Adrenal gland (tissue), 12 donors: ENCODE data around the gene MROH8. TPM values are rescaled to one million over a fixed set of nuclear protein-coding genes. Genes with fewer than 3 reads are reported as not detected.

Source experiments
- DNase-seq, 7 donors: peaks; one replicate each; pipeline ENCODE4 v3.0.0-alpha.2; 2019 to 2020
- H3K27ac ChIP-seq, 5 donors: fragments of 200-600 bp; sonication (generic) in 4 of 5; 1 replicate in 3 of 5; 2 replicates in 2 of 5; pipeline versions ENCODE4 v1.5.1 to v1.8.0; 2016 to 2020; ENCODE audit warnings: mild to moderate bottlenecking in 1 of 5
- H3K27me3 ChIP-seq: fragments of 200-600 bp; 2 replicates; pipeline ENCODE4 v1.8.0; 2021
- H3K36me3 ChIP-seq, 2 donors: fragments of 200-600 bp; replicated peaks in 1 of 2; 1 replicate in 1 of 2; 2 replicates in 1 of 2; pipeline versions ENCODE4 v1.5.1 to v1.8.0; 2018 to 2022
- H3K4me1 ChIP-seq, 2 donors: fragments of 200-600 bp; replicated peaks in 1 of 2; 1 replicate in 1 of 2; 2 replicates in 1 of 2; pipeline versions ENCODE4 v1.5.1 to v1.8.0; 2018 to 2021
- H3K4me3 ChIP-seq, 4 donors: fragments of 200-600 bp; sonication (generic) in 3 of 4; one replicate each; pipeline ENCODE4 v1.5.1; 2016 to 2018
- H3K9me3 ChIP-seq, 3 donors: fragments of 200-600 bp; sonication (generic) in 1 of 3; replicated peaks in 1 of 3; 1 replicate in 2 of 3; 2 replicates in 1 of 3; pipeline versions ENCODE4 v1.5.1 to v1.8.0; 2016 to 2021
- POLR2A ChIP-seq, 2 donors: fragments of 450-650 bp; IDR thresholded peaks; one replicate each; pipeline ENCODE4 v1.6.1; 2017; ENCODE audit warnings: antibody characterized with exemption in 2 of 2, mild to moderate bottlenecking in 2 of 2, moderate library complexity in 1 of 2
- WGBS, 4 donors: extraction: QIAGEN DNeasy Blood & Tissue Kit in 2 of 4; methylation state at CpG; one replicate each; pipeline versions ENCODE4 v1.1.5 to v1.1.7; 2013 to 2017; 5-methylcytosine and 5-hydroxymethylcytosine counted together
- intact Hi-C, 2 donors: fragments of 100-400 bp; cut with DNase I; formaldehyde crosslinking; loops; one replicate each; pipeline versions ENCODE4 v1.14.1 to v1.15.0; 2022 to 2023
- polyA plus RNA-seq, 3 donors: library from polyadenylated mRNA; stranded (reverse); fragments of 200-250 nt in 2 of 3; fragments of 350-450 nt in 1 of 3; fragmentation: Illumina TruSeq in 1 of 3; extraction: RNeasy Lipid Tissue Mini Kit (QIAGEN cat#74804) in 1 of 3; gene quantifications; one replicate each; pipeline ENCODE4 v1.2.3, GENCODE V29; 2013 to 2014
- total RNA-seq, 9 donors: library from RNA; depleted of rRNA in 4 of 9; stranded (reverse); fragments of >200 nt in 4 of 9; fragments of 120-200 nt in 1 of 9; fragmentation: NEBNext Ultra II Directional in 1 of 9; extraction: Animal tissue kit (Norgen Biotek cat#: 25700) in 1 of 9; gene quantifications; one replicate each; pipeline versions ENCODE4 v1.1.0 to v1.2.4, GENCODE V29; 2013 to 2023
- TF ChIP-seq, protein P1 (sequence below), 6 experiments: fragments of 450-650 bp in 4 of 6; fragments of 200-600 bp in 2 of 6; sonication (generic) in 1 of 6; IDR thresholded peaks; 1 replicate in 5 of 6; 2 replicates in 1 of 6; pipeline versions ENCODE4 v1.5.1 to v1.8.0; 2016 to 2021; ENCODE audit warnings: antibody characterized with exemption in 6 of 6, mild to moderate bottlenecking in 2 of 6, moderate library complexity in 1 of 6
- donor health status: healthy with polysubstance abuse.
- donor health status: Bipolar disorder and iron deficiency.
- donor health status: DM: yes; HTN: yes; CAD: no.
- donor health status: DM: no; HTN: no; CAD: no.
- donor health status: DM: no; HTN: no; CAD: no.
- donor health status: DM: yes; HTN: yes; CAD: no.

Gene MROH8
- total and polyA plus RNA-seq, 12 donors, result 1.3 to 13.8 (median 3.8) TPM

DNA sequence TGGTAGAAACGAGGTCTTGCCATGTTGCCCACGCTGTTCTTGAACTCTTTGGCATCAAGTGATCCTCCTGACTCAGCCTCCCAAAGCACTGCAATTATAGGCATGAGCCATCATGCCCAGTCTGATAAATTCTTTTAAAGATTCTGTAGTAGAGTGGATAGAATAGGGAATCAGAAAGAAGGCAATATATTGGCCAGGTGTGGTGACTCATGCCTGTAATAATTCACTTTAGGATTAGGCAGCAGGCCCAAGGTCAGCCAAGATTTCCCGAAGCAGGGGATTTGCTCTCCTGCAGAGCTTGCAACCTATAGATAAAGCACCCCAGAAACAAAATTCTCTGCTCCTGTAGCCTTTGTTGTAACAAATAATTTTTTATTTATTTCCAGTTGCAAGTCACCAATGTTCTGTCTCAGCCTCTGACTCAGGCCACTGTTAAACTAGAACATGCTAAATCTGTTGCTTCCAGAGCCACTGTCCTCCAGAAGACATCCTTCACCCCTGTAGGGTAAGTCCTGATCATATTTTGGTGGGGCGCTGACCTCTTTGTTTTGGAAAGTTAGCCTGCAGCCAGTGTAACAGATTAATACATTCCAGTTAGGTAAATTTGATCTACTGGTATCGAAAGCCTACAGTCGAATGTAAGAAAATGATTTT lies 30.4 kb upstream of the MROH8 start:
- H3K4me3 ChIP-seq, result no peak overlapping the region
- intact Hi-C loops, result no loop called here
- H3K4me1 ChIP-seq, result peaks cover 0 to 9% of the 10 kb centered on the region in 2 donors
- H3K36me3 ChIP-seq, result peaks cover 0 to 83% of the 10 kb centered on the region in 2 donors
- TF ChIP-seq, protein P1, sequence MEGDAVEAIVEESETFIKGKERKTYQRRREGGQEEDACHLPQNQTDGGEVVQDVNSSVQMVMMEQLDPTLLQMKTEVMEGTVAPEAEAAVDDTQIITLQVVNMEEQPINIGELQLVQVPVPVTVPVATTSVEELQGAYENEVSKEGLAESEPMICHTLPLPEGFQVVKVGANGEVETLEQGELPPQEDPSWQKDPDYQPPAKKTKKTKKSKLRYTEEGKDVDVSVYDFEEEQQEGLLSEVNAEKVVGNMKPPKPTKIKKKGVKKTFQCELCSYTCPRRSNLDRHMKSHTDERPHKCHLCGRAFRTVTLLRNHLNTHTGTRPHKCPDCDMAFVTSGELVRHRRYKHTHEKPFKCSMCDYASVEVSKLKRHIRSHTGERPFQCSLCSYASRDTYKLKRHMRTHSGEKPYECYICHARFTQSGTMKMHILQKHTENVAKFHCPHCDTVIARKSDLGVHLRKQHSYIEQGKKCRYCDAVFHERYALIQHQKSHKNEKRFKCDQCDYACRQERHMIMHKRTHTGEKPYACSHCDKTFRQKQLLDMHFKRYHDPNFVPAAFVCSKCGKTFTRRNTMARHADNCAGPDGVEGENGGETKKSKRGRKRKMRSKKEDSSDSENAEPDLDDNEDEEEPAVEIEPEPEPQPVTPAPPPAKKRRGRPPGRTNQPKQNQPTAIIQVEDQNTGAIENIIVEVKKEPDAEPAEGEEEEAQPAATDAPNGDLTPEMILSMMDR (IDR thresholded peaks at IDR 0.05), result no peak
- TF ChIP-seq POLR2A (IDR thresholded peaks at IDR 0.05), result no peak
- H3K27me3 ChIP-seq, result no peaks in the 10 kb centered on the region
- DNase-seq, result peak; percentile 39 to 68 (median 61)
- WGBS, 4 donors, result 56 to 65% (median 61%) methylated on average over 6 of the region's 6 CpGs
- H3K9me3 ChIP-seq, result no peaks in the 10 kb centered on the region
- peak overlapping the region in 4 of 5 donors; percentile 29 to 59 (median 44) for H3K27ac ChIP-seq

DNA sequence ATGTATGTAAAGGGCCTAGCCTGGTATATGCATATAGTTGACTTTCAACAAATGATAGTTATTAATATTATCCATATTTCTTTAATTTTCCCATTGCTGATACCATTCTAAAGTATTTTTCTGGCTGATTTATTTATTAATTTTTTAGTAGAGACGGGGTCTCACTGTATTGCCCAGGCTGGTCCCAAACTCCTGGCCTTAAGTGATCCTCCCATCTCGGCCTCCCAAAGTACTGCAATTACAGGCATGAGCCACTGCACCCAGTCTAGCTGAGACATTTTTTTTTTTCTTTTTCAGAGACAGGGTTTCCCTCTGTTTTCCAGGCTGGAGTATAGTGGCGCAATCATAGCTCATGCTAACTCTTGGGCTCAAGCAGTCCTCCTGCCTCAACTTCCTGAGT lies 29.8 kb upstream of the MROH8 start:
- no peak overlapping the region for H3K4me3 ChIP-seq
- intact Hi-C loops, result no loop called here
- peak overlapping the region in 3 of 5 donors; percentile 29 to 48 (median 41) for H3K27ac ChIP-seq
- no peak for TF ChIP-seq POLR2A (IDR thresholded peaks at IDR 0.05)
- TF ChIP-seq, protein P1 (IDR thresholded peaks at IDR 0.05), result no peak
- no peaks in the 10 kb centered on the region for H3K27me3 ChIP-seq
- WGBS, 4 donors, result 95 to 100% (median 97%) methylated on average over 3 of the region's 3 CpGs
- peaks cover 0 to 89% of the 10 kb centered on the region in 2 donors for H3K36me3 ChIP-seq
- no peaks in the 10 kb centered on the region for H3K9me3 ChIP-seq
- peaks cover 0 to 9% of the 10 kb centered on the region in 2 donors for H3K4me1 ChIP-seq
- peak in 1 of 7 donors; percentile 24 for DNase-seq

DNA sequence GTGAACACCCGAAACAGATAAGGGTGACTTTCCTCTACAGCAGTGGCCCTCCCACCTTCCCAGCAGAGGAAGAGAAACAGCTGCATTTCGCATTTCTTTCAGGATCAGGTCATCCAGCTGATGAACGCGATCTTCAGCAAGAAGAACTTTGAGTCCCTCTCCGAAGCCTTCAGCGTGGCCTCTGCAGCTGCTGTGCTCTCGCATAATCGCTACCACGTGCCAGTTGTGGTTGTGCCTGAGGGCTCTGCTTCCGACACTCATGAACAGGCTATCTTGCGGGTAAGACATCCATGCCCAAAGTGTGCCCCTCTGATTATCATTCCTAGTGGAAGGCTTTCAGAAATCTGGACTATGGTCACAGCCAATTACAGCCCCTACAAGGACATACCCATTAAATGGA lies 27.8 kb upstream of the MROH8 start:
- peak in 1 of 7 donors; percentile 56 for DNase-seq

DNA sequence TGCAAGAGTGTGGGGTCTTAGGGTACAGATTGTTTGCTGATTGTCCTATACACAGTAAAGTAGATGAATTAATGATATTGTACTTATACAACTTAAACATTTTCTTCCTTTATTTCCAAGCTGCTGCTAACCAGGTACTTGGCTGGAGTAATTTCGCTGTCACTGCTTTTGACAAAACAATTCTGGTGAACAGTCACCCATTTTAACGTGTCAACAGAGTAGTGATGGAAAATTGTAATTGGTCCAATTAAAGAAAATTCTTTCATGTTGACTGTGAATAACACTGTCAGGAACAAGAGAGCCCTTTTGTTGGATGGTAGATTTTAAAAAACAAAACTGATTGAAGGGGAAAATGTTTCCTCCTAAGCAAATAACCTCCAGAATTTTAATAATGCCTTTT lies 26.4 kb upstream of the MROH8 start:
- peaks cover 0 to 80% of the 10 kb centered on the region in 2 donors for H3K36me3 ChIP-seq
- intact Hi-C loops, result no loop called here
- no peaks in the 10 kb centered on the region for H3K9me3 ChIP-seq
- TF ChIP-seq POLR2A (IDR thresholded peaks at IDR 0.05), result no peak
- TF ChIP-seq, protein P1 (IDR thresholded peaks at IDR 0.05), result no peak
- no peak for DNase-seq
- 74 to 81% (median 77%) methylated on average over 2 of the region's 2 CpGs for WGBS, 4 donors
- H3K4me3 ChIP-seq, result no peak overlapping the region
- no peaks in the 10 kb centered on the region for H3K27me3 ChIP-seq
- H3K27ac ChIP-seq, result no peak overlapping the region
- H3K4me1 ChIP-seq, result peaks cover 9 to 15% of the 10 kb centered on the region in 2 donors

More for the DNA sequence above, 27.8 kb upstream of the MROH8 start:
- no peak overlapping the region for H3K27ac ChIP-seq
- H3K27me3 ChIP-seq, result no peaks in the 10 kb centered on the region
- peaks cover 7 to 9% of the 10 kb centered on the region in 2 donors for H3K4me1 ChIP-seq
- H3K36me3 ChIP-seq, result peaks cover 0 to 80% of the 10 kb centered on the region in 2 donors
- intact Hi-C loops, result no loop called here
- no peak overlapping the region for H3K4me3 ChIP-seq
- H3K9me3 ChIP-seq, result no peaks in the 10 kb centered on the region
- no peak for TF ChIP-seq POLR2A (IDR thresholded peaks at IDR 0.05)
- TF ChIP-seq, protein P1 (IDR thresholded peaks at IDR 0.05), result no peak
- 90 to 92% (median 91%) methylated on average over 11 of the region's 11 CpGs for WGBS, 4 donors
